ENCODE results near the gene MED23.

Gene MED23

GRCh38 chr6:131640100-131640499 lies 12.1 kb upstream of the MED23 start:
- no peak for DNase-seq (ENCODE audit: low read depth in 2 of 2, low spot score in 1 of 2)

GRCh38 chr6:131638013-131638412 lies 10.0 kb upstream of the MED23 start:
- no peak for DNase-seq (ENCODE audit: low read depth in 2 of 2, low spot score in 1 of 2)

GRCh38 chr6:131636880-131637792 lies 9.1 kb upstream of the MED23 start, which contains the start of gene ENPP3:
Gene ENPP3, plus strand, starts transcription at chr6:131637302. Its CDS starts 83 bp downstream, at chr6:131637385.
- DNase-seq (ENCODE audit: low read depth in 2 of 2, low spot score in 1 of 2) = no peak

GRCh38 chr6:131635384-131636340 lies 7.6 kb upstream of the MED23 start:
- no peak for DNase-seq (ENCODE audit: low read depth in 2 of 2, low spot score in 1 of 2)

DNA sequence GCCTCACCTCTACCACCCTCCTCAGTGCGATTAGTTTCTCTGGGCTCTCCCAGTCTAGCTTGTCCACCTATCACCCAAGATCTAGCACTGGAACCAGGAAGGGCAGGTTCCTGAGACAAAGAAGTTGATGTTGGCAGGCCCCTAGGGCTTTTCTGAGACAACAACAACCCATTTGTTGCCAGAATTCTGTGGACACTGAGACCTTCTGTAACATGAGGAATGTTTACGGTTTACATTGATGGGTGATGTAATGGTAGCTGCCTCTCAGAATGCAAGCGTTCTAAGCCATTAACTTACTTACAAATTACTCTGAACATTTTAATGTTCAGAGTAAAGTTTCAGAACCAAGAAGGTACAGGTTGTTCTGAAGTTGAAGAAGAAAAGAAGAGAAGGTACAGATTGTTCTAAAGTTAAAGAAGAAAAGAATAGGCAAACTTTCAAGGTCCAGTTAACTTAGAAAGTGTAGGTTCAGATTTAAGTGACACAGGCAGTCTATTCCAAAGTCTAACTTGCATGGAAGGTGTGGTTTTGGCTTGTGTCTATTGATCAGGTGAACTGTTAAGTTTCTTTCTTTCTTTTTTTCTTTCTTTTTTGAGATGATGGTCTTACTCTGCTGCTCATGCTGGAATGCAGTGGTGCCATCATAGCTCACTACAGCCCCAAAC lies 3.7 kb upstream of the MED23 start:
- DNase-seq (ENCODE audit: low read depth in 2 of 2, low spot score in 1 of 2) = no peak

DNA sequence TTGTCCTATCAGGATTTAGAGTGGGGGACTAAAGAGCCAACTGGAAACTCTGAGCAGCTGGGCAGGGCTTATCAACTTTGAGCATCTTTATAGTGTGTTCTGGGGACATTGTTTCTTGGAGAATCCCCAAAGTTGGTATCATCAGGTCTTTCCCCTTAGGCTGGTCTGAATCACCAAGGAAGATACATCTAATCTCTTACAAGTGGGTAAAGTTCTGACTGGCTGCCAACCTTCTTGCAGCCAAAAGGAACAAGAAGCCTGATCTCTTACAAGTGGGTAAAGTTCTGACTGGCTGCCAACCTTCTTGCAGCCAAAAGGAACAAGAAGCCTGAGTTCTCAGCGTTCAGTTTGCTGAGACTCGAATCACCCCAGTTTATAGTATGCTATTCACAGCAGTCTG lies 1.6 kb upstream of the MED23 start:
- DNase-seq (ENCODE audit: low read depth in 2 of 2, low spot score in 1 of 2) = no peak

DNA sequence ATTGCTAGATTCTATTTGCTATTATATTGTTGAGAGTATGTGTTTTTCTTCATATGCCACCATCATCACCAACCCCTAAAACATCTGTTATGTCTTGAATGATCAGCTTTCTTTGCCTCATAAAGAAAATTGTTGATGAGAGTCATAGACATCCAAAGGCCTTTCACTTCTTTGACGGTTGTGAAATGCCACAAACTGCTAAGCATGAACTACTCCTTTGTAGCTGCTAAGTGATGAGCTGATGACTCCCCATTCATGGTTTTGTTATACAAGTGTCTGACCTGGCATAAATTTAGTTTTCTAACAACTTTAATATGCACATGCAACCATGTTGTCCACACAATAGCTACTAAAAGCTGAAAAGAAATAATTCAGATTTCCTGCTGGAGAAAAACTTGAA lies 684 bp upstream of the MED23 start:
- DNase-seq (ENCODE audit: low read depth in 2 of 2, low spot score in 1 of 2) = no peak

DNA sequence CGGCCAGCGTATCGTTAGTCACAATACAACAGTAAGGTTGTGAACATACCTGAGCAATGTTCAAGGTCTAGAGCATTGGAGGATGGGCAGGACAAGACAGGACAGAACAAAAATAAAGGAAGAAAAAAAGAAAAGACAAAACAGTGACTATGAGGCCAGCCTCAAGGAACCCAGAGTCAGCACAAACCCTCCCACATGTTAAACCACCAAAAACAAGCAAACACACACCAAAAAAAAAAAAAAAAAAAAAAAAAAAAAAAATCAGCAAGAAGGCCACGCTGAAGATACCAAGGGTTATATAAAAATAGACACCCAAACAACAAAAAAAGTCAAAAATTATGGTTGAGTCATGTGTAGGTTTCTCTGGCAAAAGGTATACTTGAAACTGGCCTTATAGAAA lies 12.8 kb downstream of the MED23 start:
- DNase-seq (ENCODE audit: low read depth in 2 of 2, low spot score in 1 of 2) = no peak

- no peak for DNase-seq (ENCODE audit: low read depth in 2 of 2, low spot score in 1 of 2)
Measured at GRCh38 chr6:131613296-131613925, 14.6 kb downstream of the MED23 start.

DNA sequence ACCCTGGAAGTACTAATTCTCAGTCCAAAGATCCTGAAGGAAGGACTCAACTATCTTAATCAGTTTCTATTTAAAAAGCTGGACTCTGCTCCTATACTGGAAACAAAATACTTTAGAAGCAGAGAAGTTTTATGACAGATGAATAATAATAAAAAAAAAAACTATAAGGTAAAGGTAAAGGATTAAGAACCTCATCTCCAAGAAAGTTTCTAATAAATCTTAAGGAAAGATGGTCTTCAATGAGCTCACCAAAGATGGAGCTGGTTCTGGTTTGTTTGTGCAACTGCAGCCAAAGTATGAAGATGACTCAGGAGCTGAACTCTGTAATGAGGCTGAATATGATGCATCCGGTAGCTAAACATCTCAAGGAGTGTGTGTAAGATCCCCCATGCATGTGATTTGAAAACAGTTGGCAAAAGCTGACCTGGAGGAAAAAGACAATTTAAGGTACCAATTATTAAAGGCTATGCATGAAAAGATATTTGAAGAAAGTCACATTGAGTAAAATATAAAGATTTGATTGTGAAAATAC lies 25.2 kb downstream of the MED23 start:
- DNase-seq (ENCODE audit: low read depth in 2 of 2, low spot score in 1 of 2) = no peak

- DNase-seq (ENCODE audit: low read depth in 2 of 2, low spot score in 1 of 2) = no peak
Measured at GRCh38 chr6:131600716-131601115, 27.3 kb downstream of the MED23 start.

DNA sequence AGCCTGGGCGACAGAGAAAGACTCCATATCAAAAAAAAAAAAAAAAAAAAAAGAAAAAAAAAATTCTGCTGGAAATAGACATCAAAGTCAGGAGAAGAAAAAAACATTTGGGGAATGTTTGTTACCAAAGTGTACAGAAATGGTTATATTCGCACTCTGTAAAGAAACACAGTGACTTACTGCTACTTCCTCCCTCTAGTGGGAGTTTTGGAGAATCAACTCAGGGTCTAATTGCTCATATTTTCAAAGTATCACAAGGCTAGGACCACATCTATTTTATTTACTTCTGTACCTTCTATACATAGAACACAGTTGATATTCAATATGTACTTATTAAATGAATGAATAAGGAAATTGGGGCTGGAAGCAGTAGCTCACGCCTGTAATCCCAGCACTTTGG lies 30.6 kb downstream of the MED23 start:
- no peak for DNase-seq (ENCODE audit: low read depth in 2 of 2, low spot score in 1 of 2)

DNA sequence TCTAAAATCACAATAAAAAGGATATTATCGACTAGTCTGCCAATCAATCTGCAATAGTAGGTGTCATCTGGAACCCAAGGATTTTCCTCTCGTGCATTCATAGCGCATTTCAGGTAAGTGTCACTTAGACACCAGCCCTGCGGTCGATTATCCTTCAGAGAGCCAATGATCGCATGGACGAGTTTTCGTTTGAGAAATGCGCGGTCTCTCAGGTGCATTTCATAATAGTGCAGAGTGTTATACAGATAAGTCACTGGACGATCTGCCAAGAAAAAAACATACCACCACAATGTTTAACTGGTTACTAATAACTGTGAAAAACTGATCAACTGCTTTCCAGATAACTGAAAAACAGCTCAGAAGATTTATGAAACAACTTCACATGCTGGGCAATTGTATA lies 34.0 kb downstream of the MED23 start:
- DNase-seq (ENCODE audit: low read depth in 2 of 2, low spot score in 1 of 2) = no peak

DNA sequence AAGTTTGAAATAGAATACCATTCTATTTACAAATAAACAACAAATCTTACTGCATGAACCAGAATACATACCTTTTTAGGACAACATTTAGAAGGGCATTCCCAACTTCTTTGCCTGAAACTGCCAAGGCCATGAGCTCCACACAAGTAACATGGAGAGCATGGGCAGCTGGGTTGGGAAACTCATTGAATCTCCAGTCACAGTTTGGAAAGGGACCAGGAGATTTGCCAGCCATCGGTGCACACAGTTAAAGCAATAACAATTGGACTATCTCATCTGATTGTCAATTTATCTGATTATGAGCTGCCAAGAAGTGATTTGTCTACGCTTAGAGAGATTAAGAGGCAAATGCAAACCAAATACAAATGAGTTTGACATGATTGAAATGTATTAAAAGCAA lies 35.1 kb downstream of the MED23 start:
- no peak for DNase-seq (ENCODE audit: low read depth in 2 of 2, low spot score in 1 of 2)

GRCh38 chr6:131588643-131589042 lies 39.4 kb downstream of the MED23 start:
- no peak for DNase-seq (ENCODE audit: low read depth in 2 of 2, low spot score in 1 of 2)

- DNase-seq (ENCODE audit: low read depth in 2 of 2, low spot score in 1 of 2) = no peak
Measured at GRCh38 chr6:131587909-131588308, 40.1 kb downstream of the MED23 start.

DNA sequence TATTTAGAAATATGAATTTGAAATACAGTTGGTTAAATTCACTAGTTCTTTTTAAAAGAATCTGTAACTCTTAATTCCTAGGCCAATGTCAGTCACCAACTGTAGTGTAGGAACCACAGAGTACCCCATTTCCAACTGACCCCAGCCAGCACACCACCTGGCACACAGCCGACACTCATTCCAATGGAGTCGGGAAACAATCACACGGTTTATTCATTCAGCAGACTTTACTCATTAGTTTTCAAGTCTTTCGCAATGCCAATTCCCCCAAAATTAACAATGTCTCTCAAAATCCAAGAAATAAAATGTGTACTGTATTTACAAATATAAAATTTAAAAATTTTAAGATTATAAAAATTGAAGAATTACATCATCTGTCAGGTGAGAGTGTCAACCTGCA lies 41.5 kb downstream of the MED23 start:
- no peak for DNase-seq (ENCODE audit: low read depth in 2 of 2, low spot score in 1 of 2)

DNA sequence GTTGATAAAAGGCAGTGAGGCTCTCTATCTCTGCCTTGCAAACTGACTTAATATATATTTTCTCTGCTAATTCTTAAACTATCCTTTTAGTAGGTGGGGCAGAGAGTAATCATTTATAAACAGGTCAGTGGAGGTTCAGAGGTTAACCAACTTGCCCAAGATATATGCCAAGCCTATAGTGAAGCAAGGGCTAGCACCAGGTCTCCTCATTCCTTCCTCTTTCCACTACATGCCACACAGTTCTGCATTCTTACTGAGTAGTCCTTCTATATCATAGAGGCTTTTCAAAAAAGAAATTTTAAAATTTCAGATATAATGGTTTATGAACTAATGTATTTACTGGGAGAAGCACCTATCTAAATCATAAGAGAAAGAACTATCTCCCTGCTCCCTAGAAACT lies 46.5 kb downstream of the MED23 start:
- DNase-seq (ENCODE audit: low read depth in 2 of 2, low spot score in 1 of 2) = no peak

GRCh38 chr6:131575834-131576478 lies 52.1 kb downstream of the MED23 start:
- no peak for DNase-seq (ENCODE audit: low read depth in 2 of 2, low spot score in 1 of 2)

GRCh38 chr6:131574686-131575085 lies 53.4 kb downstream of the MED23 start:
- DNase-seq (ENCODE audit: low read depth in 2 of 2, low spot score in 1 of 2) = no peak
